SK-N-MC (cell line): Measurements from ENCODE around the gene MPG.

Experiments used
- EZH2 ChIP-seq: fragments of 200-600 bp; sonication (generic); IDR thresholded peaks from one replicate; pipeline ENCODE4 v1.6.1; 2017; ENCODE audit warnings: antibody characterized with exemption
- FOXP2 ChIP-seq: optimal IDR thresholded peaks from 2 replicates; pipeline ENCODE3; 2011; ENCODE audit warnings: mild to moderate bottlenecking, moderate library complexity; ENCODE audit not compliant: insufficient read depth; ENCODE audit errors: extremely low read length, control extremely low read depth
- POLR2AphosphoS5 ChIP-seq: IDR thresholded peaks from 2 replicates; pipeline ENCODE4 v1.6.1; 2012; ENCODE audit warnings: mild to moderate bottlenecking, low read depth, low read length, borderline replicate concordance

- TF ChIP-seq EZH2: no peak
- no peak for TF ChIP-seq POLR2AphosphoS5
- no peak for TF ChIP-seq FOXP2
Observed at GRCh38 chr16:47234-47633, 30.8 kb upstream of the MPG start.
